ENCODE results near the gene EIF4E1B.

EIF4E1B gene

DNA sequence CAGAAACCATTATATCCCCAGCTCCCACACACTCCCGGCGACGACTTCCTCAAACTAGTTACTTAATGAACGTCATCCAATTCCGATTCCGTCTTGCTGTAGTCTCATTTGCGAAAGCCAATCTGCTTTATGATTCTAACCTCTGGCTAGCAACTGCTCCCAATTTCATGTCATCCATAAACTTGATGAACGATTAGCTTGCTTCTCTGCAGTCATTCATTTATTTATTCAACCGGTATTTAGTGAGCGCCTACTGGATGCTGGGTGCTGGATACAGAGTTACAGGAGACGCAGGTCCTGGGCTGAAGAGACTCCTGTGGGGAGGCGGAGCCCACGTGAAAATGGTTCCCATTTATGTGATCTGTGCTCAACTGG is 63.0 kb downstream of the EIF4E1B start:
- POLR2A ChIA-PET = no interaction called here

DNA sequence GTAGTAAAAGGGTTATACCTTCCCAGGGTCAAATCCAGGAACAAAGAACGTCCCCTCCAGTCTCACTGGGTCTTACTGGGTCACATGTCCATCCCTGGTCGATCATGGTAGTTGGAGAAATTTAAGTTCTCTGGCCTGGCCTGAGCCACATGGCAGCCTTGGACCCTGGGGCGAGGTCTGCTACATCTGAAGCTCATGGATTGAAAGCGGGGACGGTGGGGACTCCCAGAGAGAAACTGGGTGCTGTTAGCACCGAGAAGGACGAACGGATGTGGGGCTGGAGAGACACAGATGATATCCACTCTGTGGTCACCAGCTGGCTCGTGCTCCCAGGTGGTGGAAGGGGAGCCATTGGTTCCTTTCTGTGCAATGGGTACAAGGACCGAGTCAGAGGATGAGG is 63.7 kb downstream of the EIF4E1B start:
- Histone ChIP-seq H3K4me3 (ENCODE audit: control insufficient read depth in 1 of 7, extremely low read depth in 1 of 7, insufficient read depth in 4 of 7, low read depth in 2 of 7, low read length in 6 of 7) (no peak overlapping the region), H3K4me1 (ENCODE audit: control extremely low read depth in 1 of 4, control insufficient read depth in 4 of 4, insufficient read depth in 4 of 4, low read length in 3 of 4) (peaks cover 0 to 6% (median 0%) of the 10 kb centered on the region in 4 experiments), H3K27me3 (replicated peaks in 2 of 5; ENCODE audit: control insufficient read depth in 4 of 5, insufficient read depth in 5 of 5, low read length in 4 of 5) (peaks cover 4 to 98% (median 39%) of the 10 kb centered on the region in 5 experiments), H3K27ac (ENCODE audit: insufficient read depth in 1 of 2, low read depth in 1 of 2, low read length in 2 of 2, poor library complexity in 1 of 2, severe bottlenecking in 2 of 2) (no peak overlapping the region), H3K9me3 (ENCODE audit: control extremely low read depth in 1 of 5, control insufficient read depth in 4 of 5, insufficient read depth in 2 of 5, low read depth in 1 of 5, low read length in 4 of 5) (peaks cover 0 to 2% (median 1%) of the 10 kb centered on the region in 5 experiments), H3K36me3 (ENCODE audit: control insufficient read depth in 4 of 4, insufficient read depth in 4 of 4, low read length in 3 of 4) (no peaks in the 10 kb centered on the region)
- DNase-seq = no peak
- CTCF ChIA-PET = interaction anchor here (0.5 to 1.7 kb wide), 2 partner anchors 18 to 33 kb away, joined by 3 to 7 read pairs; no protein-coding TSS in a partner anchor
- POLR2A ChIA-PET = no interaction called here
- whole genome bisulfite sequencing (ENCODE audit: insufficient coverage) = 88% methylated on average over 8 of the region's 10 CpGs

More for the DNA sequence above, 63.0 kb downstream of the EIF4E1B start:
- peaks cover 0 to 2% (median 1%) of the 10 kb centered on the region in 5 experiments for H3K9me3 ChIP-seq (ENCODE audit: control extremely low read depth in 1 of 5, control insufficient read depth in 4 of 5, insufficient read depth in 2 of 5, low read depth in 1 of 5, low read length in 4 of 5)
- H3K27ac ChIP-seq (ENCODE audit: insufficient read depth in 1 of 2, low read depth in 1 of 2, low read length in 2 of 2, poor library complexity in 1 of 2, severe bottlenecking in 2 of 2) = no peak overlapping the region
- peak in 2 of 3 donors; percentile 14 to 15 for DNase-seq
- CTCF ChIA-PET = interaction anchor here (1.0 to 1.7 kb wide), 4 partner anchors 12 to 59 kb away, joined by 3 to 7 read pairs (median 3); no protein-coding TSS in a partner anchor
- peaks cover 0 to 6% (median 0%) of the 10 kb centered on the region in 4 experiments for H3K4me1 ChIP-seq (ENCODE audit: control extremely low read depth in 1 of 4, control insufficient read depth in 4 of 4, insufficient read depth in 4 of 4, low read length in 3 of 4)
- H3K36me3 ChIP-seq (ENCODE audit: control insufficient read depth in 4 of 4, insufficient read depth in 4 of 4, low read length in 3 of 4) = no peaks in the 10 kb centered on the region
- H3K4me3 ChIP-seq (ENCODE audit: control insufficient read depth in 1 of 7, extremely low read depth in 1 of 7, insufficient read depth in 4 of 7, low read depth in 2 of 7, low read length in 6 of 7) = no peak overlapping the region
- 50% methylated on average over 13 of the region's 13 CpGs for WGBS (ENCODE audit: insufficient coverage)
- peaks cover 4 to 93% (median 33%) of the 10 kb centered on the region in 5 experiments for H3K27me3 ChIP-seq (replicated peaks in 2 of 5; ENCODE audit: control insufficient read depth in 4 of 5, insufficient read depth in 5 of 5, low read length in 4 of 5)

DNA sequence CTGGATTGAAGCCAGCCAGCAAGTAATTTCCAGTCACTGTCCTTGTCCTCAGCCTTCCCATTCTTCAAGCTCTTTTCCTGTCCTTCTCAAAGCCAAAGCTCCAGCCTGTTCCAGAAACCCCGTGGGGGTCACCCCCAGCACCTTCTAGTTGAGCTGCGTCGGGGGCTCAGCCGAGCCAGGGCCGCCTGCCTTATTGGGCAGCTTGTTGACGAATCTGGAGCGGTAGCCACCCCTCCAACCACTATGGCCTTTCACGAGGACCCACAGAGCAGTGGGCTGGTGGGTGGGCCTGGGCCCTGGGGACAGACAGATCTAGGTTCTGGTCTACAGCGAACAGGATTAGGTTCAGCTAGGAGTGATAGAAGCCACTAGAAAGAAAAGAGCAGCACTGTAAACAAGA is 64.2 kb downstream of the EIF4E1B start:
- Histone ChIP-seq H3K27ac (ENCODE audit: insufficient read depth in 1 of 2, low read depth in 1 of 2, low read length in 2 of 2, poor library complexity in 1 of 2, severe bottlenecking in 2 of 2) (no peak overlapping the region), H3K4me3 (ENCODE audit: control insufficient read depth in 1 of 7, extremely low read depth in 1 of 7, insufficient read depth in 4 of 7, low read depth in 2 of 7, low read length in 6 of 7) (no peak overlapping the region), H3K4me1 (ENCODE audit: control extremely low read depth in 1 of 4, control insufficient read depth in 4 of 4, insufficient read depth in 4 of 4, low read length in 3 of 4) (peaks cover 0 to 6% (median 0%) of the 10 kb centered on the region in 4 experiments), H3K27me3 (replicated peaks in 2 of 5; ENCODE audit: control insufficient read depth in 4 of 5, insufficient read depth in 5 of 5, low read length in 4 of 5) (peaks cover 4 to 98% (median 39%) of the 10 kb centered on the region in 5 experiments), H3K36me3 (ENCODE audit: control insufficient read depth in 4 of 4, insufficient read depth in 4 of 4, low read length in 3 of 4) (no peaks in the 10 kb centered on the region), H3K9me3 (ENCODE audit: control extremely low read depth in 1 of 5, control insufficient read depth in 4 of 5, insufficient read depth in 2 of 5, low read depth in 1 of 5, low read length in 4 of 5) (peaks cover 0 to 2% (median 1%) of the 10 kb centered on the region in 5 experiments)
- POLR2A ChIA-PET = no interaction called here
- CTCF ChIA-PET = interaction anchor here (0.5 to 1.7 kb wide), 2 partner anchors 18 to 34 kb away, joined by 3 to 7 read pairs; no protein-coding TSS in a partner anchor
- 82% methylated on average over 9 of the region's 9 CpGs for WGBS (ENCODE audit: insufficient coverage)
- DNase-seq = no peak

DNA sequence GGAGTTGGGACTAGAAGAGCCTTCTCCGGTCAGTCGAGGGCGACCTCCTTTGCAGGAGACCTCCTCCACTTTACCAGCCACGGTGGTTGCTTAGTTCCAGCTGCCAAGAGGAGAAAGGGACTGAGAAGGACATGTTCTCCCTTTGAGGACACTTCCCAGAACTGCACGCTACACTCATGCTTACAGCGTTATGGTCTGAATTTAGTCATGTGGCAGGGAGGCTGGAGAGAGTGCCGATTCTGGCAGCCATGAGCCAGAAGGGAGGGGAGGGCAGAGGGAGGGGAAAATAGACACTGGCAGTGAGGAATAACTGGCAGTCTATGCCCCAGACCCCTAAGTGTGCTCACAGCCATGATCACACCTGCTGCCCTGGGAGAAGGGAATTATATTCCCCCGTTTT is 64.6 kb downstream of the EIF4E1B start:
- H3K4me1 ChIP-seq (ENCODE audit: control extremely low read depth in 1 of 4, control insufficient read depth in 4 of 4, insufficient read depth in 4 of 4, low read length in 3 of 4) = peaks cover 0 to 6% (median 0%) of the 10 kb centered on the region in 4 experiments
- no peak overlapping the region for H3K4me3 ChIP-seq (ENCODE audit: control insufficient read depth in 1 of 7, extremely low read depth in 1 of 7, insufficient read depth in 4 of 7, low read depth in 2 of 7, low read length in 6 of 7)
- DNase-seq = no peak
- no peaks in the 10 kb centered on the region for H3K36me3 ChIP-seq (ENCODE audit: control insufficient read depth in 4 of 4, insufficient read depth in 4 of 4, low read length in 3 of 4)
- ChIA-PET CTCF (interaction anchor here (1.7 kb wide), 1 partner anchor 34 kb away, joined by 7 read pairs; no protein-coding TSS in a partner anchor), POLR2A (no interaction called here)
- H3K27ac ChIP-seq (ENCODE audit: insufficient read depth in 1 of 2, low read depth in 1 of 2, low read length in 2 of 2, poor library complexity in 1 of 2, severe bottlenecking in 2 of 2) = no peak overlapping the region
- WGBS (ENCODE audit: insufficient coverage) = 80% methylated on average over 8 of the region's 8 CpGs
- H3K9me3 ChIP-seq (ENCODE audit: control extremely low read depth in 1 of 5, control insufficient read depth in 4 of 5, insufficient read depth in 2 of 5, low read depth in 1 of 5, low read length in 4 of 5) = peaks cover 0 to 2% (median 1%) of the 10 kb centered on the region in 5 experiments
- peaks cover 4 to 99% (median 39%) of the 10 kb centered on the region in 5 experiments for H3K27me3 ChIP-seq (replicated peaks in 2 of 5; ENCODE audit: control insufficient read depth in 4 of 5, insufficient read depth in 5 of 5, low read length in 4 of 5)
